ENCODE measurements around the gene PROB1.
"Not testable (repeated sequence)": the region's sequence is repeated elsewhere in the genome, so short reads cannot be mapped to it uniquely, and the experiment has no call there.

The PROB1 gene

DNA sequence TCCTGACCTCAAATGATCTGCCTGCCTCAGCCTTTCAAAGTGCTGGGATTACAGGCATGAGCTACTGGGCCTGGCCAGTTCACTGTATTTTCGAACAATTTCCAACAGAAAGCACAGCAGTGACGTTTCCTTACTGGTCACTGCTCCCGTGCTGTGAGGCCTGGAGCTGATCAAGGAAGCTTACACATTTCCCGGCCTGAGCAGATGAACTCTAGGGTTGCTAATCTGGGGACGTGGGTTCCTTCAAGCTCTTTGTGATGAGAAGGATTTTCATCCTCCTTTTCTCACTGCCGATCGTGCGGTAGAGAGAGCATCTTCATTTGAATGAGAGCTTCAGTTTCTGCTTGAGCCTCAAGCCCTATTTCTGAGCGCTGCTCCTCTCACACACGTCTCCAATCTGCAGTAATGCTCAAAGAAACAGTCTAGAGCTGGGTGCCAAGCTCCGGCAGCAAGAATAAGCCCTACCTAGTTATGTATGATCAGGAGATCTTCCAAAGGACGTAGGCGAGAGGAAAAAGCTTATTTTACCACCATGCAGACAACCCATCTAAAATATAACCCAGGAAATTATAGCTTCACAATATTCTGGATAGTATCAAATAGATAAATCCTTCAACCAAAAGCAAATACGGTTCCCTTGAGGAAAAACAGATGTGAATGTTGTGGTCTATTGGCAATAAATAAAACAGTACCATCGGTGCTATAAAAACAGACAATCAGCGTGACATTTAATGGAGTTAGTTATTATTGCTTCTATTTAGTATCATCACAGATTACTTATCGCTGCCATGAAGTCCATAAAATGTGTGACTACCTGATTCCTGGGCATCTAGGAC, 16.3 kb upstream of the PROB1 start:
- DNase-seq, result no peak

- no peak for DNase-seq
Observed at GRCh38 chr5:139410121-139410992, 15.5 kb upstream of the PROB1 start.

- DNase-seq, result not testable (repeated sequence)
Observed at GRCh38 chr5:139409116-139409515, 14.2 kb upstream of the PROB1 start.

DNA sequence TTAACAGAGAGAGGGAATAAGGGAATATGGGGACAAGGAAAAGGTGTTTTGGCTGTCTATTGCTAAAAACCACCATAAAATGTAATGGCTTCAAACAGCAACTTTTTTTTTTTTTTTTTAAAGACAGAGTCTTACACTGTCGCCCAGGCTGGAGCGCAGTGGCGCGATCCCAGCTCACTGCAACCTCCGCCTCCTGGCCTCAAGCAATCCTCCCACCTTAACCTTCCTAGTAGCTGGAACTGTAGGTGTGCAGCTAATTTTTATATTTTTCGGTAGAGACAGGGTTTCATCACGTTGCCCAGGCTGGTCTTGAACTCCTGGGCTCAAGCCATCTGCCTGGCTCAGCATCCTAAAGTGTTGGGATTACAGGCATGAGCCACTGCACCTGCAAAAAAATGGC, 13.3 kb upstream of the PROB1 start:
- DNase-seq, result no peak

- DNase-seq, result no peak
Observed at GRCh38 chr5:139407517-139407916, 12.6 kb upstream of the PROB1 start.

- no peak for DNase-seq
Observed at GRCh38 chr5:139406963-139407362, 12.1 kb upstream of the PROB1 start.

DNA sequence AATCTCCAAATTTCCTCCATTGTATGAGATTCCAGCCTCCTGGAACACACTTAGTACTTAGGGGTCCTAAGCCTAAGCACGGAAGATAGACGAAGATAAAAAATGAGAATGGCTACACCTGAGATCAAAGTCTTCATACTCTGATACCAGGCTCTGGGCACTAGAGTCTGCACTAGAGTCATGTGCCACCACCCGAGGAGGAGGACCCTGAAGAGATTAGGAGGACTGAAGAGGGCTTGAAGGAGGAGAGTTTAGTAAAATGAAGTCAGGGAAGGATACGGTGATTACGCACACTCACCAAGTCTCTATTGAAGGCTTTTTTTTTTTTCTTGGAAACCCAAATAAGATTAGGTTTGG, 9.6 kb upstream of the PROB1 start:
- no peak for DNase-seq

GRCh38 chr5:139403787-139404483, 9.0 kb upstream of the PROB1 start, which contains the start of gene SPATA24:
Gene SPATA24 (minus strand): TSS chr5:139404089. CDS start chr5:139404060, 29 bp downstream.
- DNase-seq, result peak; percentile 92

DNA sequence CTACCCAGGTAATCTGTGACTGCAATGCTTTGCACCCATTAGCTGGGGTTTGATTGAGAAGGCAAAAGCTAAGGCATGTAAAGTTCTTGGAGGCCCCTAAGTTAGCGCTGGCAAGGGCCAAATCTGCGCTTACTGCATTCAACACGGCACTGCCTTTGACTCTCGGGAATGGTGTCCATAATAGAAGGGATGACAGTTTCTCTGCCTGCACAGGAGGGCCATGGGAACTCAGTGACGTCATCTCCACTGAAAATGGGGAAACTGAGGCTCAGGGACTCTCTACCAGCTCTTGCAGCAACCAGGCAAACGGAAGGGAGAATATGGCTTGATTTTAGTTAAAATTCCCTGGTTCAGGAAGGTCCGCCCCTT, 8.5 kb upstream of the PROB1 start:
- DNase-seq, result no peak

GRCh38 chr5:139402561-139403158, 7.8 kb upstream of the PROB1 start:
- no peak for DNase-seq

DNA sequence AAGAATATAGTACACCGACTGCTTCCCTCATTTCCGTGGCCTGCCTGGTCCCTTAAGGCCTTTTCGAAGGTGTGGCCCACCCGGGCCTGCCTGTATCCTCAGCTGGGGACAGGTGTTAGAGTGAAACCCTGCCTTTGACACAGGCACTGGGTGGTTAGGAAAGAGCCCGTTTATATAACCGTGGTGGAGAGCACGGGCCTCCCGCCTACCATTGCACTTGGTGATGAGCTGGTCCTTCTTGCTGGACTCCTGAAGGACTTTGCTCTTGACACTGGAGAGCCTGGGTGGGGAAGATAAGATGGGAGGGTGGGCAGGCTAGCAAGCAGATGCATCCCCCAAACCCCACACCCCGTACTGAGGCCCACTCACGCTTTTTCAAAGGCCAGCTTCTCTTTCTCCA, 6.6 kb upstream of the PROB1 start:
- DNase-seq, result no peak

- DNase-seq, result no peak
Observed at GRCh38 chr5:139399501-139400121, 4.7 kb upstream of the PROB1 start.

DNA sequence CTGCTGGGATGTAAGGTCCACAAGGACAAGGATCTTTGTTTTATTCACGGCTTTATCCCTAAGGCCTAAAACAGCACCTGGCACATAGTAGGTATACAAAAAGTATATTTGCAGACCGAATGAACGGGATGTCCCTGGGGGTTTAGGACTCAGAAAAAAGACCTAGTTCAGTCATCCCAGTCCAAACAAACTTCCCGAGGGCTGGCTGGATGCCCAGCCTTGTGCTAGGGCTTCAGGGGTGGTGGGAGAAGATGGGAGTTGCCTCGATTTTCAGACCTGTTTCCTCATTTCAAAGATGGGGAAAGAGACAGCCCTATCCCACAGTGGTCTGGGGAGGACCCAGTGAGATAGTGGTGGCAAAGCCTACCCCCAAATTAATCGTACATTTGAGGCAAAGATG, 3.0 kb upstream of the PROB1 start:
- DNase-seq, result no peak

- no peak for DNase-seq
Observed at GRCh38 chr5:139396691-139397090, 1.8 kb upstream of the PROB1 start.

- no peak for DNase-seq
Observed at GRCh38 chr5:139395844-139396640, 1.1 kb upstream of the PROB1 start.

- no peak for DNase-seq
Observed at GRCh38 chr5:139394123-139394653, 716 bp downstream of the PROB1 start.

DNA sequence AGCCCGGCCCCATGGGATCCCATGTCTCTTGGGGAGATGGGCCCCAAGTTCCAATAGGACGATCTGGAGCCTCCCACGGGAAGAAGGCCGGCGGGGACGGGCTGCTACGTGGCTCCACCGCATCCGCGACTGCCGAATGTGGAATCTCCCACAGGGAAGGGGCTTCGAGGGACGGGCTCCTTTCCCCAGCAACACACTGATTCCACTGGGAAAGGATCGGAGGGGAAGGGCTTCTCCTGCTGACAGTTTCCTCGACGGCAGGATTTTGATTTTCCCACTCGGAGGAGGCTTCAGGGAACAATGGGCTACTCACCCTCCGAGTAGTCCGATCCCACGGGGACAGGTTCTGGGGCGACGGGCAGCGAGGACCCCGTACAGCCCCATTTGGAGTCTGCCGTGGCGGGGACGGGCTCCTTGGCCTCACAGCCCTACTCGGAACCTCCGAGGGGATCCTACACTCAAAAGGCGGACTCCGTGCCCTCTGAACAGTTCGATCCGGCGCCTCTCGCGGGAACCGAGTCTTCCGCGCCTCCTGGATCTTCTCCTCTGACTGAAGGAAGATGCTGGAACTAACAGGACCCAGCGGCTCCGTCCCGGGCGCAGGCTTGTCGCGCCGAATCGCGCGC, 1.3 kb downstream of the PROB1 start:
- no peak for DNase-seq

GRCh38 chr5:139392678-139393496, 2.0 kb downstream of the PROB1 start:
- DNase-seq, result no peak

GRCh38 chr5:139392324-139392677, 2.6 kb downstream of the PROB1 start:
- no peak for DNase-seq

Data from kidney glomerular epithelial cell (primary cell).